Measurements from ENCODE around the gene XG. TPM values are rescaled to one million over a fixed set of nuclear protein-coding genes. Genes with fewer than 3 reads are reported as not detected.

XG gene
- total and polyA plus RNA-seq, 2 of the 8 experiments (the other 6 are each of a cell fraction or from before 2014, with no cell fraction given): 0.33 to 0.78 TPM

GRCh38 chrX:2799369-2799768, 47.5 kb downstream of the XG start:
- DNase-seq (ENCODE audit: low read depth in 1 of 2, low spot score in 2 of 2): no peak
- Histone ChIP-seq H3K23ac (ENCODE audit: insufficient read length) (no peak overlapping the region), H3K27ac (ENCODE audit: low read depth, low read length) (peak overlapping the region; percentile 88), H3K56ac (replicated peaks; ENCODE audit: insufficient read length, low read depth, low read length) (no peak overlapping the region), H3K79me1 (ENCODE audit: low read depth, low read length) (no peaks in the 10 kb centered on the region), H3K4me3 (ENCODE audit: extremely low read depth in 1 of 4, insufficient read depth in 2 of 4, low read depth in 3 of 4, low read length in 4 of 4) (peak overlapping the region in 1 of 4 experiments; percentile 37; a peak in 1 of 8 replicates), H2AFZ (ENCODE audit: low read length) (no peak overlapping the region), H3K4me2 (ENCODE audit: insufficient read depth in 1 of 2, low read depth in 2 of 2, low read length in 2 of 2) (peak overlapping the region; percentile 51 to 91; a peak in 2 of 4 replicates), H3K18ac (ENCODE audit: extremely low read depth, low read length) (peak overlapping the region; percentile 87; the same call in 1 of the 2 replicates), H4K5ac (ENCODE audit: insufficient read length, low read depth, low read length) (no peak overlapping the region), H3K4me1 (replicated peaks in 1 of 4; ENCODE audit: control insufficient read depth in 3 of 4, insufficient read depth in 4 of 4, low read length in 3 of 4) (peaks cover 0 to 12% (median 6%) of the 10 kb centered on the region in 4 experiments; a peak in 5 of 7 replicates), H3K27me3 (replicated peaks in 1 of 4; ENCODE audit: control insufficient read depth in 3 of 4, extremely low read depth in 1 of 4, insufficient read depth in 3 of 4, low read length in 3 of 4) (no peaks in the 10 kb centered on the region), H2BK5ac (ENCODE audit: low read depth, low read length) (peak overlapping the region; percentile 88; the same call in 1 of the 2 replicates), H3K9ac (replicated peaks in 1 of 4; ENCODE audit: extremely low read depth in 1 of 4, low read depth in 3 of 4, low read length in 3 of 4) (peak overlapping the region in 1 of 4 experiments; percentile 50; a peak in 1 of 7 replicates), H3K79me2 (ENCODE audit: control insufficient read depth in 1 of 2, insufficient read depth in 2 of 2, low read length in 2 of 2) (no peaks in the 10 kb centered on the region), H2BK12ac (ENCODE audit: low read depth, low read length) (no peak overlapping the region), H2BK20ac (ENCODE audit: low read length) (peak overlapping the region; percentile 72; the same call in 1 of the 2 replicates), H3K9me3 (ENCODE audit: insufficient read depth in 2 of 2, low read depth in 1 of 2, low read length in 1 of 2) (no peaks in the 10 kb centered on the region), H2AK5ac (ENCODE audit: low read depth, low read length) (no peak overlapping the region), H3K23me2 (ENCODE audit: low read depth, low read length) (no peaks in the 10 kb centered on the region), H3K4ac (replicated peaks; ENCODE audit: insufficient read length, low read depth, low read length) (no peak overlapping the region), H2BK15ac (ENCODE audit: low read length) (no peak overlapping the region), H4K8ac (ENCODE audit: extremely low read depth, insufficient read depth, low read length) (no peak overlapping the region), H2BK120ac (replicated peaks; ENCODE audit: low read depth, low read length) (no peak overlapping the region), H3K36me3 (ENCODE audit: control insufficient read depth in 2 of 4, insufficient read depth in 4 of 4, low read length in 3 of 4) (no peaks in the 10 kb centered on the region), H4K91ac (replicated peaks; ENCODE audit: insufficient read length, low read length) (no peak overlapping the region), H3K14ac (ENCODE audit: insufficient read length) (no peak overlapping the region), H4K20me1 (replicated peaks in 1 of 2; ENCODE audit: control insufficient read depth in 1 of 2, insufficient read depth in 2 of 2, low read length in 2 of 2) (no peaks in the 10 kb centered on the region)
- ChIA-PET CTCF (ENCODE audit: partially characterized antibody) (no interaction called here), POLR2A (ENCODE audit: partially characterized antibody) (no interaction called here)
- TF ChIP-seq TEAD4 (IDR thresholded peaks at IDR 0.05; ENCODE audit: low read depth, low read length): no peak
- TF ChIP-seq SIX5 (IDR thresholded peaks at IDR 0.05; ENCODE audit: low read depth, low read length): no peak
- TF ChIP-seq KDM4A (IDR thresholded peaks at IDR 0.05; ENCODE audit: low read depth, low read length, severe bottlenecking): no peak
- TF ChIP-seq ASH2L (IDR thresholded peaks at IDR 0.05; ENCODE audit: low read length): no peak
- 37% methylated on average over 3 of the region's 4 CpGs; no CpG with 5 or more reads in 1 of the 2 experiments for WGBS, 2 experiments (ENCODE audit: extremely low coverage in 1 of 2, insufficient coverage in 1 of 2, insufficient read length in 1 of 2, insufficient replicate concordance in 2 of 2, low coverage in 1 of 2, low lambda C conversion rate in 2 of 2, missing lambda C conversion rate in 1 of 2)
- FAIRE-seq: no peak
